Mesenchymal stem cell (in vitro differentiated cells and primary cell): ENCODE results near the gene CPZ. TPM values are rescaled to one million over a fixed set of nuclear protein-coding genes. Genes with fewer than 3 reads are reported as not detected.
A peak's percentile ranks its signal among the peaks of the same experiment; 100 is the strongest.

Source experiments
- DNase-seq: peaks from one replicate; pipeline ENCODE4 v3.0.0-alpha.2; 2013
- H2AFZ ChIP-seq: one replicate; pipeline ENCODE4 v1.6.1; 2013; ENCODE audit warnings: low read depth, mild to moderate bottlenecking, control low read depth, inconsistent platforms, low read length, moderate library complexity
- H2AK5ac ChIP-seq: 2 replicates; pipeline ENCODE4 v1.6.1; 2013; ENCODE audit warnings: low read length, moderate library complexity, mild to moderate bottlenecking, inconsistent platforms; ENCODE audit not compliant: severe bottlenecking
- H2BK120ac ChIP-seq: one replicate; pipeline ENCODE4 v1.6.1; 2013; ENCODE audit warnings: low read depth, mild to moderate bottlenecking, inconsistent platforms, low read length, moderate library complexity
- H2BK12ac ChIP-seq, 2 experiments: one replicate each; pipeline ENCODE4 v1.6.1; 2013; ENCODE audit warnings: inconsistent platforms in 2 of 2, low read length in 2 of 2, mild to moderate bottlenecking in 2 of 2, moderate library complexity in 2 of 2, control low read depth in 1 of 2
- H2BK15ac ChIP-seq: one replicate; pipeline ENCODE4 v1.6.1; 2013; ENCODE audit warnings: mild to moderate bottlenecking, low read depth, inconsistent platforms; ENCODE audit not compliant: poor library complexity, severe bottlenecking
- H2BK5ac ChIP-seq: 2 replicates; pipeline ENCODE4 v1.6.1; 2013; ENCODE audit warnings: low read depth, mild to moderate bottlenecking, low read length, control low read depth, inconsistent platforms; ENCODE audit not compliant: poor library complexity, severe bottlenecking
- H3K14ac ChIP-seq, 2 experiments: one replicate each; pipeline ENCODE4 v1.6.1; 2013; ENCODE audit warnings: inconsistent platforms in 2 of 2, low read length in 2 of 2, control low read depth in 1 of 2, mild to moderate bottlenecking in 1 of 2, moderate library complexity in 1 of 2
- H3K18ac ChIP-seq, 2 experiments: one replicate each; pipeline ENCODE4 v1.6.1; 2013; ENCODE audit warnings: inconsistent platforms in 2 of 2, low read length in 2 of 2, control low read depth in 1 of 2, low read depth in 1 of 2, mild to moderate bottlenecking in 1 of 2
- H3K23ac ChIP-seq, 2 experiments: one replicate each; pipeline ENCODE4 v1.6.1; 2013; ENCODE audit warnings: inconsistent platforms in 2 of 2, low read length in 2 of 2, mild to moderate bottlenecking in 2 of 2, moderate library complexity in 2 of 2, control low read depth in 1 of 2
- H3K27ac ChIP-seq: 2 replicates; pipeline ENCODE4 v1.5.1; 2013; ENCODE audit warnings: mild to moderate bottlenecking, moderate library complexity, low read length, control low read depth, inconsistent platforms; ENCODE audit not compliant: poor library complexity, severe bottlenecking
- H3K27me3 ChIP-seq, 2 experiments: 2 replicates each; pipeline versions ENCODE4 v1.6.1 to v1.7.0; 2013; ENCODE audit warnings: low read length in 2 of 2, mild to moderate bottlenecking in 2 of 2, moderate library complexity in 2 of 2, control low read depth in 1 of 2, inconsistent platforms in 1 of 2; ENCODE audit not compliant: control insufficient read depth in 1 of 2, insufficient read depth in 1 of 2
- H3K36me3 ChIP-seq, 2 experiments: 2 replicates each; pipeline versions ENCODE4 v1.6.1 to v1.7.0; 2013; ENCODE audit warnings: low read length in 2 of 2, control low read depth in 1 of 2, inconsistent platforms in 1 of 2, low read depth in 1 of 2, mild to moderate bottlenecking in 1 of 2; ENCODE audit not compliant: insufficient read depth in 2 of 2, control insufficient read depth in 1 of 2
- H3K4ac ChIP-seq, 2 experiments: one replicate each; pipeline ENCODE4 v1.6.1; 2013; ENCODE audit warnings: inconsistent platforms in 2 of 2, low read length in 2 of 2, mild to moderate bottlenecking in 2 of 2, moderate library complexity in 2 of 2, control low read depth in 1 of 2, low read depth in 1 of 2
- H3K4me1 ChIP-seq: 2 replicates; pipeline ENCODE4 v1.6.1; 2013; ENCODE audit warnings: low read depth, low read length, control low read depth; ENCODE audit not compliant: control insufficient read depth, insufficient read depth
- H3K4me2 ChIP-seq: 2 replicates; pipeline ENCODE4 v1.6.1; 2013; ENCODE audit warnings: low read length, mild to moderate bottlenecking, inconsistent platforms; ENCODE audit not compliant: poor library complexity, severe bottlenecking
- H3K4me3 ChIP-seq, 2 experiments: 2 replicates each; pipeline versions ENCODE4 v1.5.1 to v1.7.0; 2013; ENCODE audit warnings: low read length in 2 of 2, mild to moderate bottlenecking in 2 of 2, control low read depth in 1 of 2, low read depth in 1 of 2; ENCODE audit not compliant: insufficient read depth in 1 of 2
- H3K79me1 ChIP-seq: replicated peaks from 2 replicates; pipeline ENCODE4 v1.6.1; 2013; ENCODE audit warnings: mild to moderate bottlenecking, control low read depth, low read length, inconsistent platforms; ENCODE audit not compliant: poor library complexity, severe bottlenecking
- H3K9ac ChIP-seq: 2 replicates; pipeline ENCODE4 v1.7.0; 2013; ENCODE audit warnings: mild to moderate bottlenecking, low read length, moderate library complexity
- H3K9me3 ChIP-seq: 2 replicates; pipeline ENCODE4 v1.7.0; 2013; ENCODE audit warnings: mild to moderate bottlenecking, low read length; ENCODE audit not compliant: control insufficient read depth
- H4K8ac ChIP-seq: one replicate; pipeline ENCODE4 v1.6.1; 2013; ENCODE audit warnings: inconsistent platforms, mild to moderate bottlenecking, low read length, moderate library complexity
- H4K91ac ChIP-seq: one replicate; pipeline ENCODE4 v1.6.1; 2013; ENCODE audit warnings: mild to moderate bottlenecking, low read length, inconsistent platforms
- WGBS: methylation state at CpG from one replicate; pipeline ENCODE4 v1.1.7; 2013; ENCODE audit warnings: mixed read lengths; 5-methylcytosine and 5-hydroxymethylcytosine counted together
- polyA plus RNA-seq, 2 experiments: library from polyadenylated mRNA; stranded (reverse); fragments of 200-250 nt; gene quantifications; one replicate each; pipeline ENCODE4 v1.2.3, GENCODE V29; 2013

Gene CPZ
- polyA plus RNA-seq (2013, experiment 1 of 2), result 10.1 TPM
- 10.8 TPM for polyA plus RNA-seq (2013, experiment 2 of 2)

DNA sequence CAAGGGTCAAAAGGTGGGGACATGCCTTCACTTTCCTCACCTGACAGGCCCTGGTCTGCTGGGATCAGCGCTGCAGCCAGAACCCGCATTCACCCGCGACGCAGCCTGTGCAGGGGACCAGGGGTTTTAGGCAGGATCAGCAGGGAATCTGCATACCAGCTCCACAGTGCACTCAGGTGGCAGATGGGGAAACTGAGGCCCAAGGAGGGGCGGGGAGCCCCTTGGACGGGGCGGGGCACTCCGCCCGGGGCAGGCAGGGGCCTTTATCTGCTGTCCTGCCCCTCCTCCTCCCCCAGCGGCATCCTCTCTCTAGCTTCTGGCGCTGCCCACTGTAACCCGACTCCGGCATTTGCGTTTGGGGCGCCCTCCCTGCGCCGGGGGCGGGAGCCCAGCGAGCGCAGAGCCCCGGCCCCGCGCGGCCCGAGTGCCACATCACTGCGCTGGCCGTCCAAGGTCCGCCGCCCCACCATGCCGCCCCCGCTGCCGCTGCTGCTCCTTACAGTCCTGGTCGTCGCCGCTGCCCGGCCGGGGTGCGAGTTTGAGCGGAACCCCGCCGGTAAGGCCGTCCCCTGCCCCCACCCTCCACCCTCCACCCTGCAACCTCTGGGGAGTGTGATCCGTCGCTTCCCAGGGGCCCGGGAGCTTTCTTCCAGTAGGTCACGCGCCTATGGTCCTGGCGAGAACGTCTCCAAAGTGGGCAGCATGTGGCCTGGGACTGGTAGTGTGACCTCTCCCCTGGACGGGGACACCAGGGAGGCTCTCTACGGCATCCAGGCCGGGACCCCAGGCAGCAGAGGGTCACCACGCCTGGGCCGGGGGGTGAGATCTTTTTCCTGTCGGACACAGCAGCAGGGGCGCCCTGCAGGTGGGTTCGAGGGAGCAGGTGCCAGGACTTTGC lies at the start of gene CPZ:
Gene CPZ, plus strand, starts transcription at position 400 of the 898 bp plus-strand sequence. Its CDS starts 69 bp downstream, at position 469.
- peak; percentile 36 for DNase-seq
- WGBS, result 4% methylated on average over 50 of the region's 58 CpGs
- no peak within 1 kb of the TSS for H2BK15ac ChIP-seq

DNA sequence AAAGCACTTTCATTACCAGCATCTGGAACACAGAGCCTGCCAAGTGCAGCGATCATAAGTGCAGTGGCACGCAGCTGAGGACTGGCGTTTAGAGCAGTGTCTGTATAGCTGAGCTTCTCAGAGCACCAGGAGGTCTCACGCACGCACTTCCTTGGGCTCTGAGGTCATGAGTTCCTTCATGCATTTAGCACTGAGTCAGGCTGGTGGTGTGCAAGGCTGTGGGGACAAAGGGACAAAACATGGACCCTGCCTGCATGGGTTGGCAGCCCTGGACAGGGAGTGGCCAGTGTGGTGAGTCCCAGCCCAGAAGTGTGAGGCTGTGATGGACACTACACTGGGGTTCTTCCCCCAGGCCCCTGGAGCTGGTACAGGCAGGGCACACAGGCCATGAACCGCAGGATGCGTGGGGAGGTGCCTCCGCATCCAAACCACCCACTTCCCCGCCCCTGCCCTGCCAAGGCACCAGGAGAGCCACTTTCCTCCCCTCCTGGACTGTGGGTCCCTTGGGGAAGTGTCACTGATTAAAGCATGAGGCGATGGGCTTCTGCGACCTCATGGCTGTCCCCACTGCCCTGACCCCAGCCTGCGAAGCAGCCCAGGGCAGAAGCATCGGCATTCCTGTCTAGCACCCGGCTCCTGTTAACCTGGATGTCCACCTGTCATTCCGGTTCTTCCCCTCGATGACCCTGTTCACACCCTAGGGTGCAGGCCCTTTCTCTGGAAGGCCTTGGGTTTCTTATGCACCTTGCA lies 49.6 kb upstream of the CPZ start:
- Histone ChIP-seq H2AK5ac (no peak overlapping the region), H3K23ac (no peak overlapping the region), H3K27ac (no peak overlapping the region), H2BK120ac (no peak overlapping the region), H2BK15ac (no peak overlapping the region), H3K14ac (no peak overlapping the region), H4K91ac (no peak overlapping the region), H2BK5ac (no peak overlapping the region), H3K27me3 (peaks cover 0 to 10% of the 10 kb centered on the region in 2 experiments), H3K4me1 (peaks cover 3% of the 10 kb centered on the region), H3K18ac (no peak overlapping the region), H3K4me2 (no peak overlapping the region), H3K9me3 (no peaks in the 10 kb centered on the region), H3K4ac (no peak overlapping the region), H2BK12ac (no peak overlapping the region), H2AFZ (no peak overlapping the region), H3K36me3 (no peaks in the 10 kb centered on the region), H3K4me3 (no peak overlapping the region), H3K79me1 (no peaks in the 10 kb centered on the region), H4K8ac (no peak overlapping the region), H3K9ac (no peak overlapping the region)
- WGBS, result 84% methylated on average over 16 of the region's 16 CpGs
- DNase-seq, result no peak

More for the DNA sequence above, at the start of gene CPZ:
- H2AFZ ChIP-seq, result no peak within 1 kb of the TSS
- peak within 1 kb of the TSS; percentile 85 for H3K9ac ChIP-seq
- peaks cover 44% of the 10 kb centered on the region for H3K4me1 ChIP-seq
- H2BK5ac ChIP-seq, result no peak within 1 kb of the TSS
- no peak within 1 kb of the TSS for H3K27ac ChIP-seq
- no peak within 1 kb of the TSS for H2BK12ac ChIP-seq
- H2AK5ac ChIP-seq, result no peak within 1 kb of the TSS
- H3K4ac ChIP-seq, result no peak within 1 kb of the TSS
- peak within 1 kb of the TSS; percentile 45 to 79 for H3K4me3 ChIP-seq
- no peak within 1 kb of the TSS for H4K91ac ChIP-seq
- H3K4me2 ChIP-seq, result peak within 1 kb of the TSS; percentile 49
- H3K27me3 ChIP-seq, result peaks cover 55 to 72% of the 10 kb centered on the region in 2 experiments
- peak within 1 kb of the TSS in 1 of 2 experiments; percentile 27 for H3K18ac ChIP-seq
- H3K36me3 ChIP-seq, result no peaks in the 10 kb centered on the region
- no peaks in the 10 kb centered on the region for H3K79me1 ChIP-seq
- no peak within 1 kb of the TSS for H4K8ac ChIP-seq
- H3K23ac ChIP-seq, result no peak within 1 kb of the TSS
- no peak within 1 kb of the TSS for H3K14ac ChIP-seq
- no peaks in the 10 kb centered on the region for H3K9me3 ChIP-seq
- H2BK120ac ChIP-seq, result no peak within 1 kb of the TSS

DNA sequence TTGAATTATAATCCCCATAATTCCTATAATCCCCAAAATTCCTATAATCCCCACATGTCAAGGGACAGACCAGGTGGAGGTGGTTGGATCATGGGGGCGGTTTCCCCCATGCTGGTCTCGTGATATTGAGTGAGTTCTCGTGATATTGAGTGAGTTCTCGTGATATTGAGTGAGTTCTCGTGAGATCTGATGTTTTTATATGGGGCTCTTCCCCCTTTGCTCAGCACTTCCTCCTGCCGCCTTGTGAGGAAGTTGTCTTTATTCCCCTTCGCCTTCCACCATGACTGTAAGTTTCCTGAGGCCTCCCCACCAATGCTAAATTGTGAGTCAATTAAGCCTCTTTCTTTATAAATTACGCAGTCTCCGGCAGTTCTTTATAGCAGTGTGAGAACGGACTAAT lies 48.9 kb upstream of the CPZ start:
- no peak overlapping the region for H2BK12ac ChIP-seq
- H2AK5ac ChIP-seq, result no peak overlapping the region
- H3K4me1 ChIP-seq, result peaks cover 3% of the 10 kb centered on the region
- H3K4me2 ChIP-seq, result no peak overlapping the region
- H2AFZ ChIP-seq, result no peak overlapping the region
- H3K79me1 ChIP-seq, result no peaks in the 10 kb centered on the region
- H3K4ac ChIP-seq, result no peak overlapping the region
- H3K36me3 ChIP-seq, result no peaks in the 10 kb centered on the region
- H4K8ac ChIP-seq, result no peak overlapping the region
- H3K9me3 ChIP-seq, result no peaks in the 10 kb centered on the region
- no peak overlapping the region for H4K91ac ChIP-seq
- no peak overlapping the region for H3K18ac ChIP-seq
- peaks cover 0 to 10% of the 10 kb centered on the region in 2 experiments for H3K27me3 ChIP-seq
- H3K27ac ChIP-seq, result no peak overlapping the region
- WGBS, result 79% methylated on average over 10 of the region's 10 CpGs
- no peak overlapping the region for H2BK120ac ChIP-seq
- H3K4me3 ChIP-seq, result no peak overlapping the region
- no peak overlapping the region for H3K23ac ChIP-seq
- H2BK15ac ChIP-seq, result no peak overlapping the region
- no peak overlapping the region for H2BK5ac ChIP-seq
- H3K14ac ChIP-seq, result no peak overlapping the region
- no peak overlapping the region for H3K9ac ChIP-seq
- no peak for DNase-seq

DNA sequence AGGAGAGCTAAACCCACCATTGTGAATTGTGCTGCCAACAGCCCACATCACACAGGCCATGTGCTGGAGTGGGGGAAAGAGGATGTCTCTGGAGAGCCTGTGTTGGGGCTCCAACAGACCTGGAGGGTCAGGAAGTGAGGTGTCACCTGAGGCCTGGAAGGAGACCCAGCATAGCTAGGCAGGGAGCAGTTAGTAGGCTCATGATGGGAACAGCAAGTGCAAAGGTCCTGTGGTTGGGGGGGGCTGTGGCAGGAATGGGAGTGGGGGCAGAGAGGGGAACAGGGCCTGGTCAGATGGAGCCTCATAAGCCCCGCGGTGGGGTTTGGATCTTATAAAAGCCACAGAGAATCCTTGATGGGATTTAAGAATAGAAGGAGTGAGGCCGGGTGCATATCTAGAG lies 48.3 kb upstream of the CPZ start:
- Histone ChIP-seq H3K27me3 (peaks cover 0 to 10% of the 10 kb centered on the region in 2 experiments), H3K79me1 (no peaks in the 10 kb centered on the region), H4K91ac (no peak overlapping the region), H2BK15ac (no peak overlapping the region), H2BK120ac (no peak overlapping the region), H2AK5ac (no peak overlapping the region), H3K9me3 (no peaks in the 10 kb centered on the region), H3K23ac (no peak overlapping the region), H3K4me1 (peaks cover 3% of the 10 kb centered on the region), H3K9ac (no peak overlapping the region), H3K4ac (no peak overlapping the region), H2BK12ac (no peak overlapping the region), H3K14ac (no peak overlapping the region), H3K36me3 (no peaks in the 10 kb centered on the region), H3K4me3 (no peak overlapping the region), H4K8ac (no peak overlapping the region), H3K4me2 (no peak overlapping the region), H3K27ac (no peak overlapping the region), H2AFZ (no peak overlapping the region), H3K18ac (no peak overlapping the region), H2BK5ac (no peak overlapping the region)
- no peak for DNase-seq
- WGBS, result 99% methylated on average over 3 of the region's 3 CpGs
